GM19351 (cell line): Measurements from ENCODE around the gene ZNF556.
"Not testable (repeated sequence)": the region's sequence is repeated elsewhere in the genome, so short reads cannot be mapped to it uniquely, and the experiment has no call there.

ENCODE experiments used
- ATAC-seq: cut with Tn5 transposase; IDR thresholded peaks from one replicate; pipeline ENCODE4 v1.9.1; 2021; ENCODE audit warnings: mild to moderate bottlenecking, moderate library complexity; ENCODE audit not compliant: unreplicated experiment

ZNF556 gene

DNA sequence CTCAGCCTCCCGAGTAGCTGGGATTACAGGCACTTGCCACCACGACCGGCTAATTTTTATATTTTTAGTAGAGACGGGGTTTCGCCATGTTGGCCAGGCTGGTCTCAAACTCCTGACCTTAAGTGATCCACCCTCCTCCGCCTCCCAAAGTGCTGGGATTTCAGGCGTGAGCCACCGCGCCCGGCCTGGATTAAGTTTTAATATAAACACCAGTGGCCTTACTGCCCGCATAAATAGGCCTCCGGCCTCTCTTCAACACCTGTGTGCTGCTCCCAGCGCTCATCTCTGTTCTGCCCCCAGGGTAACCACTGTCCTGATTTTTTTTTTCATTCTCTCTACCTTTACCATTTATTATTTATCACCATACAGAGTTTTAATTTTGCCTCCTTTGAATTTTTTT is 36.2 kb downstream of the ZNF556 start:
- not testable (repeated sequence) for ATAC-seq

DNA sequence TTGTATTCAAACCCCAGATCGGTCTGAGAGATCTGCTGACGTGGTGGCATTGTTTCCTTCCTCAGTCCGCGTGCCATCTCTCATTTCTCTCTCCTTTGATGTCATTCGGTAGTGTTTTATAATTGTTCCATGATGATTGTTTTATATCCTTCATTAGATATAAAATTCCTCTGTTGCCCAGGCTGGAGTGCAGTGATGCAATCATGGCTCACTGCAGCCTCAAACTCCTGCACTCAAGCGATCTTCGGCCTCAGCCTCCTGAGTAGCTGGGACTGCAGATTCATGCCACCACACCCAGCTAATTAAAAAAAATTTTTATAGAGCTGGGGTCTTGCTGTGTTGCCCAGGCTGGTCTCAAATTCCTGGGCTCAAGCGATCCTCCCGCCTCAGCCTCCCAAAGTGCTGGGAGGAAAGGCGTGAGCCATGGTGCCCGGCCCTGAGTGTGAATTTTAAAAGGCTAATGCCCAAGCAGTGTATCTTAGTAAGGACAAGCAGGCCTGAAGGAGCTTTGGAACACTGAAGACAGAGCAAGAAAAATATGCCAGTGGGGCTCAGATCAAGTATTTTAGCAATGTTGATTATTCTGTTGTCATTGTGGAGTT is 38.9 kb downstream of the ZNF556 start:
- ATAC-seq: no peak

DNA sequence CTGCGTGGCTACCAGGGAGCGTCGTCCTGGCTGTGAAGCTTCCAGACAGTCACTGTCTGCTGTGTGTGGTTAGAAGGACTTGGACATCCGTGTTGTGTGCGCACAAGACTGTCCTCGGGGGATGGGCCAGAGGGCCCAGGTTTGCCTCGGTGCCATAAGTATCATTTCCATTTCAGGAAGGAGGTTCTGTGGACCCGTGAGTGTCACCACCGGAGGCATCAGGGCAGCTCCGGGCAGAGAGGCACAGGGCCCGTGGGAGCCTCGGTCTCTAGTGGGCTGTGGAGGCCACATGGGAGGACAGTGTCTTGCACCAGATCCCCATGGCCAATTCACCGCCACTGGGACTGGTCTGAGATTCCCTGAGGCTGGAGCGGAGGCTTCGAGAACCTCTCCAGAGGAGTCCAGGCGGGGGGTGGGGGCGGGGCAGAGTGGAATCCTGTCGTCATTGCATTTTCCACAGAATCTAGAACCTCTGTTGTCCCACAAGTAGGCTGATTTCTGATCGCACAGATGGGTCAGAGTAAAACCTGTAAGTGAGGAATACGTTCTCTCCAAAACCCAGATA is 39.6 kb downstream of the ZNF556 start:
- ATAC-seq: no peak

DNA sequence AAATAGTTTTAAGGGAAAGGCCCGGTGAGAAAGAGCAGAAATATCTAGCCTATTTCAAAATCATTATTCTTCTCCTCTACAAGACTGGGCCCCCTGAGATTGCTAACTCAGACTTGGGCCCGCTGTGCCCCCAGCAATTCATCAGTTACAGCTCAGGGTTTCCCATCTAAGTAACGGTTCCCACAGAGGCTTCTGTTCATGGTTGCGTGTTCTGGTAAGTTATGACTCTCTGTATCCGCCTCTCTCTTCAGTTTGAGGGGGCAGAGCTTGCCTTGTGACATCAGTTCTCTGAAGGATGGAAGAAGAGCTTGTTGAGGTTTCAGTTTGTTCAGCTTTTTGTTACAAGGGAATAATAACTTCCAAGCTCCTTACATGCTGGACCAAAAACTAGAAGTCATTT is 45.2 kb downstream of the ZNF556 start:
- no peak for ATAC-seq

DNA sequence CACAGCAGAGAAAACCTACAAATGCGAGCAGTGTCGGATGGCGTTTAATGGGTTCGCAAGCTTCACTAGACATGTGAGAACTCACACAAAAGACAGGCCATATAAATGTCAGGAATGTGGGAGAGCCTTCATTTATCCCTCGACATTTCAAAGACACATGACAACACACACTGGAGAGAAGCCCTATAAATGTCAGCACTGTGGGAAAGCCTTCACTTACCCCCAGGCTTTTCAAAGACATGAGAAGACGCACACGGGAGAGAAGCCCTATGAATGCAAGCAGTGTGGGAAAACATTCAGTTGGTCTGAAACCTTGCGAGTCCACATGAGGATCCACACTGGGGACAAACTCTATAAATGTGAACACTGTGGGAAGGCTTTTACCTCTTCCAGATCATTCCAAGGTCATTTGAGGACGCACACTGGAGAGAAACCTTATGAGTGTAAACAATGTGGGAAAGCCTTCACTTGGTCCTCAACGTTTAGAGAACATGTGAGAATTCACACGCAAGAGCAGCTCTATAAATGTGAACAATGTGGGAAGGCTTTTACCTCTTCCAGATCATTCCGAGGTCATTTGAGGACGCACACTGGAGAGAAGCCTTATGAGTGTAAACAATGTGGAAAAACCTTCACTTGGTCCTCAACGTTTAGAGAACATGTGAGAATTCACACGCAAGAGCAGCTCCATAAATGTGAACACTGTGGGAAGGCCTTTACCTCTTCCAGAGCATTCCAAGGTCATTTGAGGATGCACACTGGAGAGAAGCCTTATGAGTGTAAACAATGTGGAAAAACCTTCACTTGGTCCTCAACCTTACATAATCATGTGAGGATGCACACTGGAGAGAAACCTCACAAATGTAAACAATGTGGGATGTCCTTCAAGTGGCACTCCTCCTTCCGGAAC is 50.4 kb downstream of the ZNF556 start:
- ATAC-seq: no peak

DNA sequence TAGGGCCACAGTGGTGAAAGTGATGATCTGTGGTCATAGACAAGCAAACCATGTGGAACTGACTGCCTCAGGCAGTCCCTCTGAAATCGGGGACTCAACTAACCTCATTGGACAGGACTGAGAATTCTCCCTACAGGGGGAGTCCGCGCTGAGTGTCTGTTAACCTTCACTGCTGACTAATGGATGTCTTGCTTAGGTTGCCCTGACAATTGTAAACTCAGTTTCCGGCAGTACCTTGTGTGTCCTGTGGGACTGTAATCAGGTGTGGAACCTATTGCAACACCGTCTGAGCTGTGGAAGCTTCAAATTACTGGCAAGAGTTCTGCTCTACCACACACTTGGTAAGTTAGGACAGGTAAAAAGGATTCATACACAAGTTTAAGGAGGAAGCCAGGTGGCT is 55.9 kb downstream of the ZNF556 start:
- no peak for ATAC-seq

DNA sequence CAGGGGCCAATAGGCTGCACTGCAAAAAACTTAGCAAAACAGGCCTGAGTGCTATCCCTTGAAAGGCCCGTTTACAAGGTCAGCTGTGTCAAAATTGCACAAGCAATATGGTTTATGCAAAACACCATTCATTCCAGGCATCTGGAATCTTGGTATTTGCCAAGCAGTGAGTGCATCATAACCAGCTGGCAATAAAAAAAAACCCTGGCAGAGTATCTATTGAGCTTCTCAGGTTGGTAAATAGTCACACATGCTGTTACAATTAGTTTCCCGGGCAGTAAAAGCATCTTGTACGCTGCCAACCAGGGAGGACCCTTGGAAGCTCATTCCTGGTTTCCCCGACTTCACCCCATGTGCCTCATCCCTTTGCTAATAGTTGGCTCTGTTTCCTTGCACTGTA is 56.4 kb downstream of the ZNF556 start:
- ATAC-seq: no peak

DNA sequence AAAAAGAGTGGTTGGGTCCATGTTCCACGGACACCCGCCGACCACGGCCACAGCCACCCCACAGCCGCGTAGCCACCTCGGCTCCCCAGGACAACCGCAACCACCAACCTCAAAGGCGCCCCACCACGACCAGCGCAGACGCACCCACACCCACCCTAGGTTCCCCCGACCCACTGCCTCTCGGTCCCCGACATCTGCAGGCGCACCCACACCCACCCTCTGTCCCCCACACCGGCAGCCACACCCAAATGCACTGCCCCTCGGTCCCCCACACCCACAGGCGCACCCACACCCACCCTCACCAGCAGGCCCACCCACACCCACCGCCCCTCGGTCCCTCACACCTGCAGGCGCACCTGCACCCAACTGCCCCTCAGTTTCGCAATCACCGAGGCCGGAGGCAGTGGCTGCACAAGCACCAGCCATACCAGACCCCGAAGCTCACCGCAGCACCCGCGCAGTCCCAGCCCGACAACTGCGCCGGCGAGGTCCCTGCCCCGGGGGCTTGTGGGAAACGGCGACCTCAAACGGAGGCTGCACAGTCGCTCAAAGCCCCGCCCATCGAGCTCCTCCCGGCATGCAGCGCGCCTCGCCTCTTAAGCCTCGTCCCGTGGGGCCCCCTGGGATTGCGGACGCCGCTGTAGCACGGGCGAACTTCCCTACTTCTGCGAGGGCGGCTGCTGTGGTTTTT is 59.4 kb downstream of the ZNF556 start:
- ATAC-seq: no peak

DNA sequence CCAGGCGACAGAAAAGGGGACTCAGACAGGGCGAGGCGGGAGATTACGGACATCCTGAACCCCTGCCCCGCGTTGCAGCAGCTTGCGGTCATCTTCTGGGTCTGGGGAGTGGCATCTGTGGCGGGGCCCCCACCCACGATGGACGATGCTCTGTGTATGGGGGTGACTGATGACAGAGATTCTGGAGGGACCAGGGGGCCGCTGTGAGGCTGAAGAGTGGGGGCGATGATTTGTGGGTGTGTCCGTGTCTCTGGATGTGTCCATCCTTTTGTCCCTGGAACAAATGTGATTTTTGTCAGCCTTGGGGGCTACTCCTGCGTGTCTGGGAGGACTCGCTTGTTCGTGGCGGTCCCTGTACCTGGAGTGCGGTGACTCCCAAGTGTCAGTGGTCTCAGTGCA is 59.9 kb downstream of the ZNF556 start:
- no peak for ATAC-seq
